K562 (cell line): ENCODE data around the gene HOXB3. TPM values are rescaled to one million over a fixed set of nuclear protein-coding genes. Genes with fewer than 3 reads are reported as not detected.
A peak's percentile ranks its signal among the peaks of the same experiment; 100 is the strongest.

Experiments used
- ATAC-seq: fragments of 200-7000 bp; cut with Tn5 transposase; 3 replicates; pipeline ENCODE4 v1.9.1; 2020; ENCODE audit warnings: moderate library complexity
- BruUV-seq: library from RNA; stranded (reverse); fragments of 400-500 nt; replicated peaks from 2 replicates; lab custom pipeline; 2021; lab: Mats Ljungman, UMichigan
- CTCF ChIA-PET: fragments of 300-600 bp; formaldehyde crosslinking; extraction: SDS; loops from one replicate; lab custom pipeline; 2021; ENCODE audit warnings: low intra/inter-chr PET ratio; lab: Yijun Ruan, JAX
- POLR2A ChIA-PET: fragments of 300-600, 350-650 bp; sonication (Branson Sonifier 250); formaldehyde crosslinking; extraction: SDS; loops from one replicate; lab custom pipeline; 2021; ENCODE audit warnings: antibody characterized with exemption, inconsistent platforms; lab: Yijun Ruan, JAX
- DNase-seq, 4 experiments: peaks; one replicate each; pipeline versions ENCODE4 v3.0.0 to v3.0.0-alpha.2; 2011 to 2018; ENCODE audit warnings: low spot score in 3 of 4, mixed read lengths in 3 of 4; ENCODE audit errors: extremely low read depth in 1 of 4
- FAIRE-seq: peaks from 2 replicates; lab custom pipeline; 2011; peaks lifted over from hg19 to GRCh38; lab: Jason Lieb, UNC
- H2AFZ ChIP-seq: 2 replicates; pipeline ENCODE4 v1.6.0; 2011; ENCODE audit warnings: low read depth, low read length, control low read depth, inconsistent platforms
- H3K27ac ChIP-seq: fragments of 200-600 bp; 3 replicates; pipeline ENCODE4 v1.8.0; 2011; ENCODE audit warnings: low read depth, mild to moderate bottlenecking, control low read depth, inconsistent platforms, low read length, moderate library complexity, mixed read lengths; ENCODE audit errors: extremely low read depth
- H3K27me3 ChIP-seq, 2 experiments: fragments of 300-600 bp in 1 of 2; 2 replicates in 1 of 2; 3 replicates in 1 of 2; pipeline versions ENCODE4 v1.6.0 to v1.8.0; 2011; ENCODE audit warnings: inconsistent platforms in 2 of 2, low read length in 2 of 2, mild to moderate bottlenecking in 1 of 2, mixed read lengths in 1 of 2, moderate library complexity in 1 of 2; ENCODE audit not compliant: control insufficient read depth in 2 of 2, insufficient read depth in 2 of 2
- H3K36me3 ChIP-seq: fragments of 300-600 bp; 3 replicates; pipeline ENCODE4 v1.8.0; 2011; ENCODE audit warnings: mild to moderate bottlenecking, low read length, inconsistent platforms; ENCODE audit not compliant: control insufficient read depth, insufficient read depth
- H3K4me1 ChIP-seq, 2 experiments: fragments of 200-600 bp in 1 of 2; replicated peaks in 1 of 2; 2 replicates in 1 of 2; 3 replicates in 1 of 2; pipeline versions ENCODE4 v1.5.1 to v1.8.0; 2011; ENCODE audit warnings: inconsistent platforms in 2 of 2, low read length in 2 of 2, mild to moderate bottlenecking in 1 of 2, mixed read lengths in 1 of 2, moderate library complexity in 1 of 2; ENCODE audit not compliant: control insufficient read depth in 2 of 2, insufficient read depth in 2 of 2
- H3K4me2 ChIP-seq: 2 replicates; pipeline ENCODE4 v1.6.1; 2011; ENCODE audit warnings: low read length, control low read depth, inconsistent platforms, mixed read lengths; ENCODE audit not compliant: insufficient read depth
- H3K4me3 ChIP-seq: fragments of 200-600 bp; sonication (generic), shearing (Covaris generic); 2 replicates; pipeline ENCODE4 v1.5.1; 2016; ENCODE audit warnings: control low read depth, inconsistent platforms
- H3K79me2 ChIP-seq: fragments of 200-600 bp; 3 replicates; pipeline ENCODE4 v1.8.0; 2011; ENCODE audit warnings: low read length, inconsistent platforms; ENCODE audit not compliant: control insufficient read depth, insufficient read depth
- H3K9ac ChIP-seq, 2 experiments: 2 replicates each; pipeline versions ENCODE4 v1.6.0 to v1.6.1; 2011; ENCODE audit warnings: low read depth in 2 of 2, low read length in 2 of 2, control low read depth in 1 of 2, inconsistent platforms in 1 of 2, mild to moderate bottlenecking in 1 of 2, mixed read lengths in 1 of 2; ENCODE audit not compliant: insufficient read depth in 1 of 2
- H3K9me1 ChIP-seq: one replicate; pipeline ENCODE4 v1.6.0; 2011; ENCODE audit warnings: inconsistent platforms, mild to moderate bottlenecking, low read length, moderate library complexity; ENCODE audit not compliant: control insufficient read depth, insufficient read depth
- H3K9me3 ChIP-seq: replicated peaks from 2 replicates; pipeline ENCODE4 v1.5.1; 2011; ENCODE audit warnings: low read depth, low read length, inconsistent platforms; ENCODE audit not compliant: control insufficient read depth, insufficient read depth
- H4K20me1 ChIP-seq: replicated peaks from 2 replicates; pipeline ENCODE4 v1.6.1; 2011; ENCODE audit warnings: low read length, inconsistent platforms, mixed read lengths; ENCODE audit not compliant: control insufficient read depth, insufficient read depth
- ATF1 ChIP-seq, 2 experiments: fragments of 450-650 bp in 1 of 2; IDR thresholded peaks; 2 replicates each; pipeline ENCODE4 v1.6.1; 2016; ENCODE audit warnings: missing compliant biosample characterization in 1 of 2, missing genetic modification characterization in 1 of 2
- CC2D1A ChIP-seq: fragments of 450-650 bp; IDR thresholded peaks from 2 replicates; pipeline ENCODE4 v1.6.1; 2017; ENCODE audit warnings: mild to moderate bottlenecking
- CCNT2 ChIP-seq: IDR thresholded peaks from 2 replicates; pipeline ENCODE4 v1.6.1; 2011; ENCODE audit warnings: borderline replicate concordance, low read depth, mild to moderate bottlenecking, moderate library complexity, mixed read lengths, low read length; ENCODE audit not compliant: insufficient read length; ENCODE audit errors: extremely low read depth
- JUND ChIP-seq, 2 experiments: IDR thresholded peaks; 2 replicates in 1 of 2; 3 replicates in 1 of 2; pipeline ENCODE4 v1.6.1; 2011; ENCODE audit warnings: borderline replicate concordance in 2 of 2, low read depth in 2 of 2, low read length in 2 of 2, improper control_type of control experiment in 1 of 2, missing biosample characterization in 1 of 2, missing genetic modification characterization in 1 of 2, missing genetic modification reagents in 1 of 2
- MEF2D ChIP-seq: conservative IDR thresholded peaks from 2 replicates; pipeline ENCODE4 v1.6.1; 2016; ENCODE audit warnings: low read depth, missing genetic modification characterization, missing compliant biosample characterization
- RBM22 ChIP-seq: fragments of 200-400 bp; formaldehyde crosslinking; IDR thresholded peaks from 2 replicates; pipeline ENCODE4 v1.6.1; 2018; ENCODE audit warnings: low read length, low read depth; ENCODE audit not compliant: poor library complexity, severe bottlenecking
- SNIP1 ChIP-seq: fragments of 450-650 bp; IDR thresholded peaks from 2 replicates; pipeline ENCODE4 v1.7.1; 2017; ENCODE audit warnings: low read depth, mild to moderate bottlenecking
- TRIM28 ChIP-seq: fragments of 450-650 bp; IDR thresholded peaks from 2 replicates; pipeline ENCODE4 v1.6.1; 2017
- XRCC5 ChIP-seq: fragments of 200-400 bp; formaldehyde crosslinking; IDR thresholded peaks from 2 replicates; pipeline ENCODE4 v1.6.1; 2017; ENCODE audit warnings: low read depth, mild to moderate bottlenecking, low read length
- ZNF212 ChIP-seq: fragments of 450-650 bp; formaldehyde crosslinking; IDR thresholded peaks from 2 replicates; pipeline ENCODE4 v1.4.0; 2020; ENCODE audit warnings: mild to moderate bottlenecking
- ZNF282 ChIP-seq: sonication (generic); formaldehyde crosslinking; IDR thresholded peaks from 2 replicates; pipeline ENCODE4 v1.8.1; 2023; ENCODE audit warnings: missing genetic modification reagents
- WGBS: fragments of 100-300 bp; shearing (Covaris generic); methylation state at CpG from one replicate; pipeline ENCODE4 v1.1.6; 2016; ENCODE audit warnings: low coverage, mixed read lengths; ENCODE audit not compliant: insufficient coverage; ENCODE audit errors: missing lambda C conversion rate; 5-methylcytosine and 5-hydroxymethylcytosine counted together
- in situ Hi-C: fragments of 300-500 bp; cut with MboI; formaldehyde crosslinking; loops from 4 replicates; pipeline ENCODE4 v1.15.0; 2018; ENCODE audit warnings: inconsistent platforms, mixed read lengths
- intact Hi-C: fragments of 100-400 bp; cut with micrococcal nuclease; formaldehyde crosslinking; loops from 2 replicates; pipeline ENCODE4 v1.14.2; 2022
- polyA plus RNA-seq, 8 experiments: library from polyadenylated mRNA; depleted of rRNA in 4 of 8; stranded (reverse) in 5 of 8; unstranded in 3 of 8; fragments of >200 nt; fragmentation: Nextera tagmentation in 2 of 8; fragmentation: Illumina TruSeq in 1 of 8; extraction: Ambion mirVana in 2 of 8; extraction: Trizol in 1 of 8; gene quantifications; 2 replicates each; pipeline versions ENCODE4 v1.2.1 to v1.2.3, GENCODE V29; 2011 to 2014; ENCODE audit warnings: inconsistent platforms in 1 of 8, missing spikeins in 1 of 8
- total RNA-seq, 7 experiments: library from RNA; depleted of rRNA in 6 of 7; stranded (reverse); fragments of >200 nt in 6 of 7; fragmentation: Illumina TruSeq in 2 of 7; extraction: Trizol in 2 of 7; gene quantifications; 2 replicates each; pipeline versions ENCODE4 v1.2.1 to v1.2.3, GENCODE V29; 2011 to 2021; ENCODE audit warnings: low replicate concordance in 1 of 7
- TF ChIP-seq, protein P1 (sequence below): fragments of 250-450 bp; sonication (Bioruptor Pico); IDR thresholded peaks from 2 replicates; pipeline ENCODE4 v1.8.0; 2022; ENCODE audit warnings: moderate library complexity, mild to moderate bottlenecking, inconsistent platforms
- TF ChIP-seq, protein P2 (sequence below): fragments of 450-650 bp; formaldehyde crosslinking; IDR thresholded peaks from 2 replicates; pipeline ENCODE4 v1.4.0; 2022; ENCODE audit warnings: missing genetic modification characterization
- TF ChIP-seq, protein P3 (sequence below): sonication (generic); formaldehyde crosslinking; IDR thresholded peaks from 2 replicates; pipeline ENCODE4 v1.8.1; 2023; ENCODE audit warnings: mild to moderate bottlenecking, missing genetic modification reagents

HOXB3 gene
- total and polyA plus RNA-seq, 9 of the 15 experiments (the other 6 are each of a cell fraction or from before 2014, with no cell fraction given), result 2.4 to 41.3 (median 20.2) TPM

DNA sequence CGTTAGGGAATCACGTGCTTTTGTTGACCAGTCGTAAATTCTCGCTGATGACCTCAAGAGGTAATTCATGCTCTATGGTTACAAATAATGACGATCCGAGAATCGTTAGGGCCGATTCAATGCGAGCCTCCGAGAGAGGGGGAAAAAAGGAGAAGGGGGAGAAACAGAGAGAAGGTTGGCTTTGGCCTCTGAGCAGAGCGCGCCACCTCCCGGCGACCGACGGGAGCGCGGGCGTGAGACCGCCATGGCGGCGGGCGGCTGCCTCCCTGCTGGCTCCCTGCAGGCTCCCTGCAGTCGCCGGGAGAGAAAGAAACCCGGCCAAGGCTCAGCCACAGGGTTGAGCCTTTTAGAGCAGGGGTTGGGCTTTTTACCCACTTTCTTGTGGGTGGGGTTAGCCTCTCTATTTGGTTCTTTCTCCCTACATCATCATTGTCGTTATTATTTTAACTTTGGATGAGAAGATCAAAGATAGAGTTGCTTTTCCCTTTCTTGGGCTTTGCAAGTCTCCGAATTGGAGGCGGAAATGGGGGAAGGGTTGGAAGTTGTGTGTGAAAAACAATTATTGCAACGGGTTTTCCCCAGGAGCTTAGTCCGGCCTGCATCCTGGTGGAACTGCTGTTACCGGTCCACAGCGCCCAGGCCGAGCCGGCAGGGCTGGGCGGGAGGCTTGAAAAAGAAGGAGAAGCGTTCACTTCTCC, 3.9 kb upstream of the HOXB3 start:
- BruUV-seq, result no TSS peak
- peak; percentile 84 to 87 (median 86) for DNase-seq
- Histone ChIP-seq H4K20me1 (no peaks in the 10 kb centered on the region), H3K27ac (no peak overlapping the region), H3K4me1 (peaks cover 14 to 46% of the 10 kb centered on the region in 2 experiments; a peak in 4 of 5 replicates), H3K9me3 (no peaks in the 10 kb centered on the region), H3K9ac (no peak overlapping the region), H3K4me3 (no peak overlapping the region), H3K4me2 (peak overlapping the region; percentile 29), H2AFZ (peak overlapping the region; percentile 85), H3K79me2 (peaks cover 5% of the 10 kb centered on the region; the same call in 1 of the 3 replicates), H3K36me3 (no peaks in the 10 kb centered on the region; the same call in 2 of the 3 replicates), H3K9me1 (no peaks in the 10 kb centered on the region), H3K27me3 (no peaks in the 10 kb centered on the region)
- WGBS, result 34% methylated on average over 28 of the region's 37 CpGs
- FAIRE-seq, result peak; percentile 89
- CTCF ChIA-PET, result interaction anchor here (0.6 to 2.8 kb wide), 13 partner anchors 25 to 379 kb away, joined by 3 to 19 read pairs (median 4); no protein-coding TSS in a partner anchor
- POLR2A ChIA-PET, result interaction anchor here (0.5 to 3.7 kb wide), 5 partner anchors 8 to 30 kb away, joined by 4 to 12 read pairs (median 4); no protein-coding TSS in a partner anchor
- in situ Hi-C loops (loop anchor here (5.0 kb wide), 1 partner anchor 257 kb away; no protein-coding TSS in a partner anchor), intact Hi-C loops (no loop called here)
- ATAC-seq, result peak; percentile 92
- TF ChIP-seq, protein P1, sequence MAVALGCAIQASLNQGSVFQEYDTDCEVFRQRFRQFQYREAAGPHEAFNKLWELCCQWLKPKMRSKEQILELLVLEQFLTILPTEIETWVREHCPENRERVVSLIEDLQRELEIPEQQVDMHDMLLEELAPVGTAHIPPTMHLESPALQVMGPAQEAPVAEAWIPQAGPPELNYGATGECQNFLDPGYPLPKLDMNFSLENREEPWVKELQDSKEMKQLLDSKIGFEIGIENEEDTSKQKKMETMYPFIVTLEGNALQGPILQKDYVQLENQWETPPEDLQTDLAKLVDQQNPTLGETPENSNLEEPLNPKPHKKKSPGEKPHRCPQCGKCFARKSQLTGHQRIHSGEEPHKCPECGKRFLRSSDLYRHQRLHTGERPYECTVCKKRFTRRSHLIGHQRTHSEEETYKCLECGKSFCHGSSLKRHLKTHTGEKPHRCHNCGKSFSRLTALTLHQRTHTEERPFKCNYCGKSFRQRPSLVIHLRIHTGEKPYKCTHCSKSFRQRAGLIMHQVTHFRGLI (CRISPR knock-in tag), result no peak
- TF ChIP-seq RBM22 (no peak), TRIM28 (no peak), SNIP1 (no peak), MEF2D (no peak), XRCC5 (peak; percentile 78; the same call in 1 of the 2 replicates), JUND (IDR thresholded peaks at IDR 0.05; ENCODE audit: borderline replicate concordance, low read depth, low read length) (0 out of 2 replicates have a peak, but pooled peaks have one; percentile 28), JUND (tag; IDR thresholded peaks at IDR 0.05; ENCODE audit: borderline replicate concordance, low read depth, low read length) (no peak), CC2D1A (peak; percentile 57), ATF1 (CRISPR knock-in tag; IDR thresholded peaks at IDR 0.05) (no peak), ATF1 (tag; IDR thresholded peaks at IDR 0.05) (no peak), CCNT2 (peak; percentile 52), ZNF282 (CRISPR knock-in tag) (no peak), ZNF212 (CRISPR knock-in tag) (no peak)
- TF ChIP-seq, protein P2, sequence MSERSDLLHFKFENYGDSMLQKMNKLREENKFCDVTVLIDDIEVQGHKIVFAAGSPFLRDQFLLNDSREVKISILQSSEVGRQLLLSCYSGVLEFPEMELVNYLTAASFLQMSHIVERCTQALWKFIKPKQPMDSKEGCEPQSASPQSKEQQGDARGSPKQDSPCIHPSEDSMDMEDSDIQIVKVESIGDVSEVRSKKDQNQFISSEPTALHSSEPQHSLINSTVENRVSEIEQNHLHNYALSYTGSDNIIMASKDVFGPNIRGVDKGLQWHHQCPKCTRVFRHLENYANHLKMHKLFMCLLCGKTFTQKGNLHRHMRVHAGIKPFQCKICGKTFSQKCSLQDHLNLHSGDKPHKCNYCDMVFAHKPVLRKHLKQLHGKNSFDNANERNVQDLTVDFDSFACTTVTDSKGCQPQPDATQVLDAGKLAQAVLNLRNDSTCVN (CRISPR knock-in tag), result no peak
- TF ChIP-seq, protein P3, sequence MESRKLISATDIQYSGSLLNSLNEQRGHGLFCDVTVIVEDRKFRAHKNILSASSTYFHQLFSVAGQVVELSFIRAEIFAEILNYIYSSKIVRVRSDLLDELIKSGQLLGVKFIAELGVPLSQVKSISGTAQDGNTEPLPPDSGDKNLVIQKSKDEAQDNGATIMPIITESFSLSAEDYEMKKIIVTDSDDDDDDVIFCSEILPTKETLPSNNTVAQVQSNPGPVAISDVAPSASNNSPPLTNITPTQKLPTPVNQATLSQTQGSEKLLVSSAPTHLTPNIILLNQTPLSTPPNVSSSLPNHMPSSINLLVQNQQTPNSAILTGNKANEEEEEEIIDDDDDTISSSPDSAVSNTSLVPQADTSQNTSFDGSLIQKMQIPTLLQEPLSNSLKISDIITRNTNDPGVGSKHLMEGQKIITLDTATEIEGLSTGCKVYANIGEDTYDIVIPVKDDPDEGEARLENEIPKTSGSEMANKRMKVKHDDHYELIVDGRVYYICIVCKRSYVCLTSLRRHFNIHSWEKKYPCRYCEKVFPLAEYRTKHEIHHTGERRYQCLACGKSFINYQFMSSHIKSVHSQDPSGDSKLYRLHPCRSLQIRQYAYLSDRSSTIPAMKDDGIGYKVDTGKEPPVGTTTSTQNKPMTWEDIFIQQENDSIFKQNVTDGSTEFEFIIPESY (CRISPR knock-in tag), result peak; percentile 97
